DOHH2 (cell line): ENCODE measurements around the gene SLC16A7.

Source experiments
- H3F3A ChIP-seq: fragments of 200-600 bp; sonication (generic), shearing (Covaris generic); 2 replicates; pipeline ENCODE4 v1.6.0; 2016; ENCODE audit warnings: antibody characterized with exemption, mild to moderate bottlenecking; ENCODE audit not compliant: control insufficient read depth, insufficient read depth
- H3K27ac ChIP-seq: fragments of 200-600 bp; sonication (generic); 2 replicates; pipeline ENCODE4 v1.5.1; 2014; ENCODE audit warnings: low read depth, mild to moderate bottlenecking, low read length, moderate library complexity
- H3K27me3 ChIP-seq: fragments of 200-600 bp; sonication (generic); 2 replicates; pipeline ENCODE4 v1.6.1; 2014; ENCODE audit warnings: mild to moderate bottlenecking, low read length, mixed read lengths; ENCODE audit not compliant: control insufficient read depth
- H3K36me3 ChIP-seq: fragments of 200-600 bp; sonication (generic); 2 replicates; pipeline ENCODE4 v1.6.1; 2014; ENCODE audit warnings: mild to moderate bottlenecking, low read length, moderate library complexity, mixed read lengths; ENCODE audit not compliant: control insufficient read depth
- H3K4me1 ChIP-seq: fragments of 200-600 bp; sonication (generic); 2 replicates; pipeline ENCODE4 v1.6.1; 2014; ENCODE audit warnings: mild to moderate bottlenecking, low read length, mixed read lengths; ENCODE audit not compliant: control insufficient read depth
- H3K4me2 ChIP-seq: fragments of 200-600 bp; sonication (generic); 2 replicates; pipeline ENCODE4 v1.6.0; 2014; ENCODE audit warnings: mild to moderate bottlenecking, low read length, moderate library complexity
- H3K4me3 ChIP-seq: fragments of 200-600 bp; sonication (generic); 2 replicates; pipeline ENCODE4 v1.5.1; 2014; ENCODE audit warnings: mild to moderate bottlenecking, low read length, mixed read lengths
- H3K79me2 ChIP-seq: fragments of 200-600 bp; sonication (generic); 2 replicates; pipeline ENCODE4 v1.6.1; 2014; ENCODE audit warnings: mild to moderate bottlenecking, low read length, mixed read lengths; ENCODE audit not compliant: control insufficient read depth
- H3K9me2 ChIP-seq: fragments of 200-600 bp; sonication (generic); replicated peaks from 2 replicates; pipeline ENCODE4 v1.6.1; 2014; ENCODE audit warnings: mild to moderate bottlenecking, low read length, mixed read lengths; ENCODE audit not compliant: control insufficient read depth
- H3K9me3 ChIP-seq: fragments of 200-600 bp; sonication (generic); 2 replicates; pipeline ENCODE4 v1.6.1; 2014; ENCODE audit warnings: antibody characterized with exemption, low read length, mixed read lengths; ENCODE audit not compliant: control insufficient read depth, insufficient read depth
- H4K20me1 ChIP-seq: fragments of 200-600 bp; sonication (generic); 2 replicates; pipeline ENCODE4 v1.6.0; 2014; ENCODE audit warnings: low read depth, mild to moderate bottlenecking, antibody characterized with exemption, low read length, moderate library complexity; ENCODE audit not compliant: control insufficient read depth, insufficient read depth
- CTCF ChIP-seq: fragments of 200-600 bp; sonication (generic); IDR thresholded peaks from one replicate; pipeline ENCODE4 v1.5.1; 2014; ENCODE audit warnings: antibody characterized with exemption, mild to moderate bottlenecking, low read depth, low read length; ENCODE audit not compliant: poor library complexity, severe bottlenecking
- EZH2phosphoT487 ChIP-seq: fragments of 200-600 bp; sonication (generic); IDR thresholded peaks from 2 replicates; pipeline ENCODE4 v1.6.1; 2017; ENCODE audit warnings: borderline replicate concordance, mild to moderate bottlenecking, antibody characterized with exemption, low read length, moderate library complexity, mixed read lengths

SLC16A7 gene

GRCh38 chr12:59812716-59813115, 216.9 kb downstream of the SLC16A7 start:
- Histone ChIP-seq H3K4me2 (no peak overlapping the region), H4K20me1 (no peaks in the 10 kb centered on the region), H3K27me3 (no peaks in the 10 kb centered on the region), H3K4me1 (peaks cover 6% of the 10 kb centered on the region; the same call in 1 of the 2 replicates), H3F3A (no peaks in the 10 kb centered on the region), H3K9me3 (no peaks in the 10 kb centered on the region), H3K27ac (no peak overlapping the region), H3K36me3 (no peaks in the 10 kb centered on the region), H3K79me2 (no peaks in the 10 kb centered on the region), H3K4me3 (no peak overlapping the region), H3K9me2 (no peaks in the 10 kb centered on the region)
- TF ChIP-seq CTCF, result no peak
- no peak for TF ChIP-seq EZH2phosphoT487

- H3K27me3 ChIP-seq, result no peaks in the 10 kb centered on the region
- no peaks in the 10 kb centered on the region for H3K9me2 ChIP-seq
- H3K4me3 ChIP-seq, result no peak overlapping the region
- H4K20me1 ChIP-seq, result no peaks in the 10 kb centered on the region
- no peaks in the 10 kb centered on the region for H3K4me1 ChIP-seq
- no peaks in the 10 kb centered on the region for H3K9me3 ChIP-seq
- no peak overlapping the region for H3K4me2 ChIP-seq
- no peak overlapping the region for H3K27ac ChIP-seq
- no peaks in the 10 kb centered on the region for H3F3A ChIP-seq
- no peaks in the 10 kb centered on the region for H3K79me2 ChIP-seq
- TF ChIP-seq CTCF, result no peak
- no peak for TF ChIP-seq EZH2phosphoT487
- no peaks in the 10 kb centered on the region for H3K36me3 ChIP-seq
Measured at GRCh38 chr12:59820594-59821011, 224.8 kb downstream of the SLC16A7 start.

DNA sequence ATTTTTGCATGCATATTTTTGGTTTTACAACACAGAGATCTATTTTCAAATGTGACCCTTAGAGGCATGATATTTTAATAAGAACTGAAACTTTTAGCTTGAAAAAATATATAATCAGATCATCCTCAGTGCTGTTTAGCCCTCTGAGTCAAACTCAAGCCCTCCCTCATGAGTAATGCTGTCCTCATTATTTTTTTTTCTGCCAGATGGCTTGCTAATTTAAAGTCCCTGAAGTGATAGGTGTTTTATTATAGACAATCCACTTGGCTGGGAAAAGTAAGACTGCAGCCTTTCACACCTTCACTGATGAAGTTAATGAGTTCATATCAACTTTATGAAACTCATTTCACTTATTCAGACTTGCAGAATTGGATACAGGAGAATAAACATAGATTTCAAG, 227.7 kb downstream of the SLC16A7 start:
- Histone ChIP-seq H3K36me3 (no peaks in the 10 kb centered on the region), H4K20me1 (no peaks in the 10 kb centered on the region), H3F3A (no peaks in the 10 kb centered on the region), H3K4me1 (no peaks in the 10 kb centered on the region), H3K4me3 (no peak overlapping the region), H3K9me2 (no peaks in the 10 kb centered on the region), H3K4me2 (no peak overlapping the region), H3K9me3 (no peaks in the 10 kb centered on the region), H3K79me2 (no peaks in the 10 kb centered on the region), H3K27me3 (no peaks in the 10 kb centered on the region), H3K27ac (no peak overlapping the region)
- no peak for TF ChIP-seq EZH2phosphoT487
- no peak for TF ChIP-seq CTCF

DNA sequence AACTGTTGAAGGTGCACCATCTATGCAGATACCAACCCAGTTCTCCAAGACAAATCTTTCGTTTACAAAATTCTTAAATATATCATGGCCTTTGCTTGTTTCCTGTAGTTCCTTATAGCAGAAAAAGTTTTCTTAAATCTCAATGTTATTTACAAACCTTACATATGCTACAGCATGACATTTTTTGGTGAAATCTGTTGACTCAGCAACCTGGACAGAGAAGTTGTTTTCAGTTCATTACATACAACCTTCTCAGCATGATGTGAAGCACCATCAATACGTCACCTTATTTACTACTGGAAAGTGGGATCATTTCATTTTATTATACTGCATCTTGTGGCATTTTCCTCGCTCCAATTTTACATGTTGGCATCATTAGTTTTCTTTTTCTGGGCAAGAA, 231.9 kb downstream of the SLC16A7 start:
- H3K9me2 ChIP-seq, result no peaks in the 10 kb centered on the region
- no peak overlapping the region for H3K27ac ChIP-seq
- H3K4me3 ChIP-seq, result no peak overlapping the region
- TF ChIP-seq EZH2phosphoT487 (no peak), CTCF (no peak)
- no peaks in the 10 kb centered on the region for H3K9me3 ChIP-seq
- H3K4me2 ChIP-seq, result no peak overlapping the region
- H3F3A ChIP-seq, result no peaks in the 10 kb centered on the region
- no peaks in the 10 kb centered on the region for H3K79me2 ChIP-seq
- no peaks in the 10 kb centered on the region for H3K4me1 ChIP-seq
- H3K27me3 ChIP-seq, result no peaks in the 10 kb centered on the region
- no peaks in the 10 kb centered on the region for H4K20me1 ChIP-seq
- H3K36me3 ChIP-seq, result no peaks in the 10 kb centered on the region
